HCT116 (cell line): Measurements from ENCODE around the gene GUCA2B. TPM values are rescaled to one million over a fixed set of nuclear protein-coding genes. Genes with fewer than 3 reads are reported as not detected.

ENCODE experiments used
- ATAC-seq: fragments of 200-7000 bp; cut with Tn5 transposase; 2 replicates; pipeline ENCODE4 v1.9.1; 2020; ENCODE audit warnings: mild to moderate bottlenecking, moderate library complexity
- BruUV-seq: library from RNA; stranded (reverse); fragments of 400-500 nt; replicated peaks from 2 replicates; lab custom pipeline; 2021; lab: Mats Ljungman, UMichigan
- CTCF ChIA-PET: fragments of 300-600 bp; sonication (Branson Sonifier 250); formaldehyde crosslinking; loops from one replicate; lab custom pipeline; 2021; ENCODE audit warnings: antibody characterized with exemption; lab: Charles Lee
- POLR2A ChIA-PET: fragments of 300-600, 350-600 bp; sonication (Branson Sonifier 250); formaldehyde crosslinking; loops from one replicate; lab custom pipeline; 2021; ENCODE audit warnings: antibody characterized with exemption; lab: Charles Lee
- RAD21 ChIA-PET, 2 experiments: fragments of 300-600 bp; sonication (Branson Sonifier 250); formaldehyde crosslinking; loops; one replicate each; lab custom pipeline; 2023; ENCODE audit warnings: low total read pairs in 2 of 2; ENCODE audit not compliant: uncharacterized antibody in 2 of 2, unreplicated experiment in 2 of 2, low non-redundant PET in 1 of 2; lab: Charles Lee
- DNase-seq: peaks from one replicate; pipeline ENCODE4 v3.0.0-alpha.2; 2010; ENCODE audit warnings: low read depth, low spot score
- H2AFZ ChIP-seq: fragments of 200-600 bp; shearing (Covaris generic), sonication (generic); 2 replicates; pipeline ENCODE4 v1.6.1; 2017; ENCODE audit warnings: low read depth, mixed run types, mixed read lengths, antibody characterized with exemption, low read length; ENCODE audit not compliant: poor library complexity, severe bottlenecking
- H3K27ac ChIP-seq: 2 replicates; pipeline ENCODE4 v1.5.1; 2012; ENCODE audit warnings: low read depth, low read length
- H3K27me3 ChIP-seq: fragments of 200-600 bp; sonication (generic); 2 replicates; pipeline ENCODE4 v1.6.1; 2016; ENCODE audit warnings: mixed run types, low read length, mixed read lengths; ENCODE audit not compliant: insufficient read depth
- H3K36me3 ChIP-seq, 2 experiments: fragments of 200-500 bp in 1 of 2; fragments of 200-600 bp in 1 of 2; sonication (Bioruptor generic) in 1 of 2; sonication (generic) in 1 of 2; 2 replicates each; pipeline versions ENCODE4 v1.5.1 to v1.6.1; 2014 to 2016; ENCODE audit warnings: low read length in 2 of 2, inconsistent platforms in 1 of 2, mixed read lengths in 1 of 2, mixed run types in 1 of 2; ENCODE audit not compliant: insufficient read depth in 2 of 2, control insufficient read depth in 1 of 2
- H3K4me1 ChIP-seq, 2 experiments: fragments of 200-600 bp in 1 of 2; sonication (generic) in 1 of 2; 2 replicates each; pipeline versions ENCODE4 v1.5.1 to v1.6.1; 2012 to 2017; ENCODE audit warnings: low read length in 2 of 2, inconsistent platforms in 1 of 2, mild to moderate bottlenecking in 1 of 2, mixed read lengths in 1 of 2, mixed run types in 1 of 2, moderate library complexity in 1 of 2; ENCODE audit not compliant: insufficient read depth in 2 of 2, control insufficient read depth in 1 of 2
- H3K4me2 ChIP-seq: fragments of 200-600 bp; sonication (generic); 2 replicates; pipeline ENCODE4 v1.6.1; 2017; ENCODE audit warnings: mixed run types, low read length, mixed read lengths
- H3K4me3 ChIP-seq, 2 experiments: fragments of 200-600 bp in 1 of 2; sonication (generic) in 1 of 2; replicated peaks in 1 of 2; 2 replicates each; pipeline ENCODE4 v1.5.1; 2011 to 2016; ENCODE audit warnings: low read length in 2 of 2, control low read depth in 1 of 2, low read depth in 1 of 2, mild to moderate bottlenecking in 1 of 2, mixed read lengths in 1 of 2, mixed run types in 1 of 2
- H3K79me2 ChIP-seq: fragments of 200-600 bp; sonication (generic); 2 replicates; pipeline ENCODE4 v1.6.1; 2017; ENCODE audit warnings: mild to moderate bottlenecking, mixed run types, low read length, moderate library complexity, mixed read lengths; ENCODE audit not compliant: insufficient read depth
- H3K9ac ChIP-seq: fragments of 200-600 bp; sonication (generic); 2 replicates; pipeline ENCODE4 v1.6.1; 2016; ENCODE audit warnings: low read length, mixed read lengths
- H3K9me2 ChIP-seq: fragments of 200-600 bp; sonication (generic), shearing (Covaris generic); 2 replicates; pipeline ENCODE4 v1.6.1; 2017; ENCODE audit warnings: mixed run types, mild to moderate bottlenecking, moderate library complexity; ENCODE audit not compliant: insufficient read depth
- H3K9me3 ChIP-seq, 2 experiments: fragments of 200-500 bp in 1 of 2; fragments of 200-600 bp in 1 of 2; sonication (Bioruptor generic) in 1 of 2; sonication (generic) in 1 of 2; 2 replicates each; pipeline ENCODE4 v1.6.1; 2014 to 2017; ENCODE audit warnings: low read length in 2 of 2, mixed read lengths in 2 of 2, inconsistent platforms in 1 of 2, low read depth in 1 of 2, mild to moderate bottlenecking in 1 of 2, mixed run types in 1 of 2, moderate library complexity in 1 of 2; ENCODE audit not compliant: control insufficient read depth in 1 of 2, insufficient read depth in 1 of 2
- H4K20me1 ChIP-seq: fragments of 200-600 bp; sonication (generic), shearing (Covaris generic); 2 replicates; pipeline ENCODE4 v1.6.1; 2017; ENCODE audit warnings: mixed run types, mild to moderate bottlenecking, moderate library complexity; ENCODE audit not compliant: insufficient read depth
- CBX3 ChIP-seq: IDR thresholded peaks from 2 replicates; pipeline ENCODE4 v1.6.1; 2012; ENCODE audit warnings: low read depth
- CEBPB ChIP-seq: IDR thresholded peaks from 2 replicates; pipeline ENCODE4 v1.6.1; 2012; ENCODE audit warnings: low read depth
- CTCF ChIP-seq, 3 experiments: fragments of 200-600 bp in 1 of 3; sonication (generic) in 1 of 3; IDR thresholded peaks in 2 of 3; conservative IDR thresholded peaks in 1 of 3; 2 replicates each; pipeline ENCODE4 v1.5.1; 2012 to 2017; ENCODE audit warnings: low read depth in 2 of 3, low read length in 2 of 3, antibody characterized with exemption in 1 of 3, borderline replicate concordance in 1 of 3, control low read depth in 1 of 3, mild to moderate bottlenecking in 1 of 3, mixed read lengths in 1 of 3, mixed run types in 1 of 3, moderate library complexity in 1 of 3; ENCODE audit not compliant: insufficient read depth in 1 of 3
- MAX ChIP-seq: IDR thresholded peaks from 2 replicates; pipeline ENCODE4 v1.6.1; 2012
- RAD21 ChIP-seq: IDR thresholded peaks from 2 replicates; pipeline ENCODE4 v1.6.1; 2012; ENCODE audit warnings: low read depth, mild to moderate bottlenecking
- ZBTB33 ChIP-seq: IDR thresholded peaks from 2 replicates; pipeline ENCODE4 v1.6.1; 2011; ENCODE audit warnings: mild to moderate bottlenecking, low read length, moderate library complexity; ENCODE audit not compliant: insufficient replicate concordance; ENCODE audit errors: extremely low read depth
- intact Hi-C: fragments of 100-400 bp; cut with micrococcal nuclease; formaldehyde crosslinking; loops from 2 replicates; pipeline ENCODE4 v1.10.0; 2022
- total RNA-seq: library from RNA; stranded (reverse); gene quantifications from one replicate; pipeline ENCODE4 v1.2.1, GENCODE V29; 2021; ENCODE audit not compliant: unreplicated experiment

The GUCA2B gene
- total RNA-seq, 1 experiment from 2014 or later: not detected

- Histone ChIP-seq H3K36me3 (no peaks in the 10 kb centered on the region), H3K79me2 (no peaks in the 10 kb centered on the region), H3K9ac (no peak overlapping the region), H3K4me3 (no peak overlapping the region), H3K4me2 (peak overlapping the region; percentile 26), H3K9me2 (no peaks in the 10 kb centered on the region), H3K27me3 (no peaks in the 10 kb centered on the region), H3K4me1 (peaks cover 0 to 8% of the 10 kb centered on the region in 2 experiments; a peak in 1 of 4 replicates), H2AFZ (peak overlapping the region; percentile 83), H3K27ac (no peak overlapping the region), H4K20me1 (no peaks in the 10 kb centered on the region), H3K9me3 (no peaks in the 10 kb centered on the region)
- ATAC-seq (peak; percentile 94), DNase-seq (peak; percentile 79)
- CTCF ChIA-PET: interaction anchor here (0.6 to 2.2 kb wide), 3 partner anchors 27 to 589 kb away, joined by 3 to 21 read pairs (median 3); no protein-coding TSS in a partner anchor
- POLR2A ChIA-PET: no interaction called here
- peak; percentile 64 for TF ChIP-seq MAX
- peak; percentile 75; the same call in 1 of the 2 replicates for TF ChIP-seq CBX3
- TF ChIP-seq RAD21: peak; percentile 95
- peak; percentile 83 to 89 (median 83) for TF ChIP-seq CTCF (IDR thresholded peaks at IDR 0.05 in 2 of 3, conservative IDR thresholded peaks at IDR 0.05 in 1 of 3; ENCODE audit: borderline replicate concordance in 1 of 3, insufficient read depth in 1 of 3, low read depth in 2 of 3, low read length in 2 of 3)
- no peak for TF ChIP-seq ZBTB33
- peak; percentile 74 for TF ChIP-seq CEBPB
- intact Hi-C loops: loop anchor here (1.0 to 10.0 kb wide), 4 partner anchors 27 to 584 kb away; no protein-coding TSS in a partner anchor
- BruUV-seq: no TSS peak
- RAD21 ChIA-PET: interaction anchor here in 1 of 2 experiments (0.8 kb wide), 1 partner anchor 28 kb away, joined by 3 read pairs; no protein-coding TSS in a partner anchor
Measured at GRCh38 chr1:42146626-42147320, 6.4 kb upstream of the GUCA2B start.
